Measurements from ENCODE around the gene SIRPG.
"Not testable (repeated sequence)": the region's sequence is repeated elsewhere in the genome, so short reads cannot be mapped to it uniquely, and the experiment has no call there.

The SIRPG gene

GRCh38 chr20:1633535-1633934 is 24.0 kb downstream of the SIRPG start:
- DNase-seq = no peak

GRCh38 chr20:1632178-1632577 is 25.4 kb downstream of the SIRPG start:
- DNase-seq = peak; percentile 74

GRCh38 chr20:1631309-1632151 is 26.0 kb downstream of the SIRPG start:
- DNase-seq = no peak

- no peak for DNase-seq
Observed at GRCh38 chr20:1630186-1630585, 27.4 kb downstream of the SIRPG start.

GRCh38 chr20:1629321-1629720 is 28.3 kb downstream of the SIRPG start:
- DNase-seq = no peak

GRCh38 chr20:1628621-1629020 is 29.0 kb downstream of the SIRPG start:
- DNase-seq = no peak

GRCh38 chr20:1627200-1627550 is 30.4 kb downstream of the SIRPG start:
- peak; percentile 57 for DNase-seq

GRCh38 chr20:1626528-1627199 is 30.9 kb downstream of the SIRPG start:
- DNase-seq = peak; percentile 56

- no peak for DNase-seq
Observed at GRCh38 chr20:1625083-1625690, 32.4 kb downstream of the SIRPG start.

- no peak for DNase-seq
Observed at GRCh38 chr20:1623501-1624205, 33.9 kb downstream of the SIRPG start.

GRCh38 chr20:1622450-1622849 is 35.1 kb downstream of the SIRPG start:
- DNase-seq = no peak

- no peak for DNase-seq
Observed at GRCh38 chr20:1621316-1621715, 36.3 kb downstream of the SIRPG start.

GRCh38 chr20:1619861-1620444 is 37.6 kb downstream of the SIRPG start, which contains the start of gene SIRPB1:
Gene SIRPB1 (minus strand): TSS chr20:1620009. CDS start chr20:1619944, 65 bp downstream.
- no peak for DNase-seq

- DNase-seq = no peak
Observed at GRCh38 chr20:1618954-1619540, 38.5 kb downstream of the SIRPG start.

GRCh38 chr20:1618479-1618878 is 39.1 kb downstream of the SIRPG start:
- DNase-seq = no peak

- DNase-seq = no peak
Observed at GRCh38 chr20:1616858-1617434, 40.6 kb downstream of the SIRPG start.

- DNase-seq = not testable (repeated sequence)
Observed at GRCh38 chr20:1610404-1610803, 47.2 kb downstream of the SIRPG start.

- DNase-seq = peak; percentile 43
Observed at GRCh38 chr20:1608678-1609347, 48.8 kb downstream of the SIRPG start.

GRCh38 chr20:1600736-1601135 is 56.8 kb downstream of the SIRPG start:
- no peak for DNase-seq

- DNase-seq = no peak
Observed at GRCh38 chr20:1595333-1595732, 62.2 kb downstream of the SIRPG start.
